Colonic mucosa (tissue), 4 donors: ENCODE results near the gene QSER1. TPM values are rescaled to one million over a fixed set of nuclear protein-coding genes. Genes with fewer than 3 reads are reported as not detected.

ENCODE experiments used
- DNase-seq: peaks from one replicate; pipeline ENCODE4 v3.0.0-alpha.2; 2020
- H3K27ac ChIP-seq: fragments of 200-600 bp; one replicate; pipeline ENCODE4 v1.8.0; 2021
- H3K27me3 ChIP-seq: fragments of 200-600 bp; one replicate; pipeline ENCODE4 v1.8.0; 2021
- H3K36me3 ChIP-seq: fragments of 200-600 bp; one replicate; pipeline ENCODE4 v1.8.0; 2021
- H3K4me1 ChIP-seq: fragments of 200-600 bp; one replicate; pipeline ENCODE4 v1.8.0; 2021; ENCODE audit warnings: mild to moderate bottlenecking
- H3K4me3 ChIP-seq: fragments of 200-600 bp; one replicate; pipeline ENCODE4 v1.8.0; 2021
- H3K9ac ChIP-seq, 2 donors: one replicate each; pipeline ENCODE4 v1.7.0; 2013; ENCODE audit warnings: control low read depth in 2 of 2, low read depth in 2 of 2, low read length in 2 of 2
- H3K9me3 ChIP-seq: fragments of 200-600 bp; one replicate; pipeline ENCODE4 v1.8.0; 2021
- CTCF ChIP-seq: fragments of 200-600 bp; IDR thresholded peaks from one replicate; pipeline ENCODE4 v1.8.0; 2022; ENCODE audit warnings: antibody characterized with exemption, mild to moderate bottlenecking
- intact Hi-C: fragments of 100-400 bp; cut with DNase I; formaldehyde crosslinking; loops from one replicate; pipeline ENCODE4 v1.14.1; 2022
- total RNA-seq, 2 donors: library from RNA; stranded (reverse); fragmentation: NEBNext Ultra II Directional in 1 of 2; extraction: Animal tissue kit (Norgen Biotek cat#: 25700) in 1 of 2; gene quantifications; one replicate each; pipeline ENCODE4 v1.2.1, GENCODE V29; 2021
- donor health status: healthy.
- donor health status: DM: no; HTN: no; CAD: no.
- donor health status: DM: no; HTN: no; CAD: no.

The QSER1 gene
- total RNA-seq, 2 donors from 2014 or later: 25.3 to 25.9 TPM

- no peaks in the 10 kb centered on the region for H3K27me3 ChIP-seq
- intact Hi-C loops: no loop called here
- H3K4me1 ChIP-seq: no peaks in the 10 kb centered on the region
- H3K27ac ChIP-seq: no peak overlapping the region
- H3K9ac ChIP-seq: no peak overlapping the region
- no peak for DNase-seq
- no peak overlapping the region for H3K4me3 ChIP-seq
- H3K36me3 ChIP-seq: no peaks in the 10 kb centered on the region
- no peaks in the 10 kb centered on the region for H3K9me3 ChIP-seq
- TF ChIP-seq CTCF: no peak
Observed at GRCh38 chr11:32905028-32905667, 12.5 kb downstream of the QSER1 start.

DNA sequence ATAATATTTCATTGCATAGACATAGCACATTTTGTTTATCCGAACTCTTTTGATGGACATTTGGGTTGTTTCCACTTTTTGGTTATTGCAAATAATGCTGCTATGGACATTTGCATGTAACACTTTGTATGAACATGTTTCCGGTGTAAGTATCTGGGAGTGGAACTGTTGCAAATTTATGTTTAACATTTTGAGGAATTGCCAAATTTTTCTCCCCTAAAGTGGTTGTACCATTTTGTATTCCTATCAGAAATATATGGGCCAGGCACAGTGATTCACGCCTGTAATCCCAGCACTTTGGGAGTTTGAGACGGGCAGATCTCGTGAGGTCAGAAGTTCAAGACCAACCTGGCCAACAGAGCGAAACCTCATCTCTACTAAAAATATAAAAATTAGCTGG is 16.0 kb downstream of the QSER1 start:
- Histone ChIP-seq H3K4me3 (no peak overlapping the region), H3K9ac (no peak overlapping the region), H3K9me3 (no peaks in the 10 kb centered on the region), H3K27me3 (no peaks in the 10 kb centered on the region), H3K36me3 (no peaks in the 10 kb centered on the region), H3K27ac (no peak overlapping the region), H3K4me1 (no peaks in the 10 kb centered on the region)
- intact Hi-C loops: no loop called here
- TF ChIP-seq CTCF: no peak
- no peak for DNase-seq

DNA sequence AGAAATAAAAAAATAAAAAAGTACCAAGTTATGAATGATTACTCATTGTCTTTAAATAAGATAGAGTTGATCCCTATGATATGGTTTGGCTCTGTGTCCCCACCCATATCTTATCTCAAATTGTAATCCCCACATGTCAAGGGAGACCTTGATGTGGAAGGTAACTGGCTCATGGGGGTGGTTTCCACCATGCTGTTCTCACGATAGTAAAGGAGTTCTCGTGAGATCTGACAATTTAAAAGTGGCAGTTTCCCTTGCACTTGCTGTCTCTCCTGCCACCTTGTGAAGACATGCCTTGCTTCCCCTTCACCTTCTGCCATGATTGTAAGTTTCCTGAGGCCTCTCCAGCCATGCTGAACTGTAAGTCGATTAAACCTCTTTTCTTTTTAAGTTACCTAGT is 18.8 kb downstream of the QSER1 start:
- no peak overlapping the region for H3K4me3 ChIP-seq
- H3K27me3 ChIP-seq: no peaks in the 10 kb centered on the region
- intact Hi-C loops: no loop called here
- TF ChIP-seq CTCF: no peak
- no peaks in the 10 kb centered on the region for H3K36me3 ChIP-seq
- no peaks in the 10 kb centered on the region for H3K9me3 ChIP-seq
- no peaks in the 10 kb centered on the region for H3K4me1 ChIP-seq
- no peak overlapping the region for H3K27ac ChIP-seq
- DNase-seq: no peak
- no peak overlapping the region for H3K9ac ChIP-seq

- DNase-seq: peak; percentile 36
- intact Hi-C loops: no loop called here
- no peak for TF ChIP-seq CTCF
- H3K27ac ChIP-seq: peak overlapping the region; percentile 27
- H3K4me3 ChIP-seq: no peak overlapping the region
- no peaks in the 10 kb centered on the region for H3K27me3 ChIP-seq
- H3K4me1 ChIP-seq: no peaks in the 10 kb centered on the region
- H3K9me3 ChIP-seq: no peaks in the 10 kb centered on the region
- no peak overlapping the region for H3K9ac ChIP-seq
- no peaks in the 10 kb centered on the region for H3K36me3 ChIP-seq
Observed at GRCh38 chr11:32913445-32913844, 20.8 kb downstream of the QSER1 start.

DNA sequence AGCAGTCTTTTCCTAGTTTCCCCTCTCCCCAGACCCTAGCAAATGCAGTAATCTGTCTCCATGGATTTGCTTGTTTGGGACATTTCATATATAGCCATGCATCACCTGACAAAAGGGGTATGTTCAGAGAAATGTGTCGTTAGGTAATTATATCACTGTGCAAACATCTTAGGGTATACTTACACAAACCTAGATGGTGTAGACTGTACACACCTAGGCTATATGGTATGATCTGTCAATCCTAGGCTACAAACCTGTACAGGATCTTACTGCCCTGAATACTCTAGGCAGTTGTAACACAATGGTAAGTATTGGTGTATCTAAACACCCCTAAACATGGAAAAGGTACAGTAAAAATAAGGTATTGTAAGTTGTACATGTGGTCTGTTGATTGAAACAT is 23.8 kb downstream of the QSER1 start:
- intact Hi-C loops: no loop called here
- TF ChIP-seq CTCF: no peak

More for the DNA sequence above, 23.8 kb downstream of the QSER1 start:
- Histone ChIP-seq H3K36me3 (no peaks in the 10 kb centered on the region), H3K4me1 (no peaks in the 10 kb centered on the region), H3K9ac (no peak overlapping the region), H3K27me3 (no peaks in the 10 kb centered on the region), H3K4me3 (no peak overlapping the region), H3K27ac (no peak overlapping the region), H3K9me3 (no peaks in the 10 kb centered on the region)
- DNase-seq: no peak
